K562 (cell line): Measurements from ENCODE around the gene SIM2. TPM values are rescaled to one million over a fixed set of nuclear protein-coding genes. Genes with fewer than 3 reads are reported as not detected.

Experiments used
- ATAC-seq: fragments of 200-7000 bp; cut with Tn5 transposase; 3 replicates; pipeline ENCODE4 v1.9.1; 2020; ENCODE audit warnings: moderate library complexity
- BruUV-seq: library from RNA; stranded (reverse); fragments of 400-500 nt; replicated peaks from 2 replicates; lab custom pipeline; 2021; lab: Mats Ljungman, UMichigan
- CTCF ChIA-PET: fragments of 300-600 bp; formaldehyde crosslinking; extraction: SDS; loops from one replicate; lab custom pipeline; 2021; ENCODE audit warnings: low intra/inter-chr PET ratio; lab: Yijun Ruan, JAX
- POLR2A ChIA-PET: fragments of 300-600, 350-650 bp; sonication (Branson Sonifier 250); formaldehyde crosslinking; extraction: SDS; loops from one replicate; lab custom pipeline; 2021; ENCODE audit warnings: antibody characterized with exemption, inconsistent platforms; lab: Yijun Ruan, JAX
- DNase-seq, 4 experiments: peaks; one replicate each; pipeline versions ENCODE4 v3.0.0 to v3.0.0-alpha.2; 2011 to 2018; ENCODE audit warnings: low spot score in 3 of 4, mixed read lengths in 3 of 4; ENCODE audit errors: extremely low read depth in 1 of 4
- FAIRE-seq: peaks from 2 replicates; lab custom pipeline; 2011; peaks lifted over from hg19 to GRCh38; lab: Jason Lieb, UNC
- H2AFZ ChIP-seq: 2 replicates; pipeline ENCODE4 v1.6.0; 2011; ENCODE audit warnings: low read depth, low read length, control low read depth, inconsistent platforms
- H3K27ac ChIP-seq: fragments of 200-600 bp; 3 replicates; pipeline ENCODE4 v1.8.0; 2011; ENCODE audit warnings: low read depth, mild to moderate bottlenecking, control low read depth, inconsistent platforms, low read length, moderate library complexity, mixed read lengths; ENCODE audit errors: extremely low read depth
- H3K27me3 ChIP-seq, 2 experiments: fragments of 300-600 bp in 1 of 2; 2 replicates in 1 of 2; 3 replicates in 1 of 2; pipeline versions ENCODE4 v1.6.0 to v1.8.0; 2011; ENCODE audit warnings: inconsistent platforms in 2 of 2, low read length in 2 of 2, mild to moderate bottlenecking in 1 of 2, mixed read lengths in 1 of 2, moderate library complexity in 1 of 2; ENCODE audit not compliant: control insufficient read depth in 2 of 2, insufficient read depth in 2 of 2
- H3K36me3 ChIP-seq: fragments of 300-600 bp; 3 replicates; pipeline ENCODE4 v1.8.0; 2011; ENCODE audit warnings: mild to moderate bottlenecking, low read length, inconsistent platforms; ENCODE audit not compliant: control insufficient read depth, insufficient read depth
- H3K4me1 ChIP-seq, 2 experiments: fragments of 200-600 bp in 1 of 2; replicated peaks in 1 of 2; 2 replicates in 1 of 2; 3 replicates in 1 of 2; pipeline versions ENCODE4 v1.5.1 to v1.8.0; 2011; ENCODE audit warnings: inconsistent platforms in 2 of 2, low read length in 2 of 2, mild to moderate bottlenecking in 1 of 2, mixed read lengths in 1 of 2, moderate library complexity in 1 of 2; ENCODE audit not compliant: control insufficient read depth in 2 of 2, insufficient read depth in 2 of 2
- H3K4me2 ChIP-seq: 2 replicates; pipeline ENCODE4 v1.6.1; 2011; ENCODE audit warnings: low read length, control low read depth, inconsistent platforms, mixed read lengths; ENCODE audit not compliant: insufficient read depth
- H3K4me3 ChIP-seq: fragments of 200-600 bp; sonication (generic), shearing (Covaris generic); 2 replicates; pipeline ENCODE4 v1.5.1; 2016; ENCODE audit warnings: control low read depth, inconsistent platforms
- H3K79me2 ChIP-seq: fragments of 200-600 bp; 3 replicates; pipeline ENCODE4 v1.8.0; 2011; ENCODE audit warnings: low read length, inconsistent platforms; ENCODE audit not compliant: control insufficient read depth, insufficient read depth
- H3K9ac ChIP-seq, 2 experiments: 2 replicates each; pipeline versions ENCODE4 v1.6.0 to v1.6.1; 2011; ENCODE audit warnings: low read depth in 2 of 2, low read length in 2 of 2, control low read depth in 1 of 2, inconsistent platforms in 1 of 2, mild to moderate bottlenecking in 1 of 2, mixed read lengths in 1 of 2; ENCODE audit not compliant: insufficient read depth in 1 of 2
- H3K9me1 ChIP-seq: one replicate; pipeline ENCODE4 v1.6.0; 2011; ENCODE audit warnings: inconsistent platforms, mild to moderate bottlenecking, low read length, moderate library complexity; ENCODE audit not compliant: control insufficient read depth, insufficient read depth
- H3K9me3 ChIP-seq: replicated peaks from 2 replicates; pipeline ENCODE4 v1.5.1; 2011; ENCODE audit warnings: low read depth, low read length, inconsistent platforms; ENCODE audit not compliant: control insufficient read depth, insufficient read depth
- H4K20me1 ChIP-seq: replicated peaks from 2 replicates; pipeline ENCODE4 v1.6.1; 2011; ENCODE audit warnings: low read length, inconsistent platforms, mixed read lengths; ENCODE audit not compliant: control insufficient read depth, insufficient read depth
- E2F8 ChIP-seq: fragments of 450-650 bp; IDR thresholded peaks from 2 replicates; pipeline ENCODE4 v1.7.1; 2018; ENCODE audit warnings: mild to moderate bottlenecking, low read depth; ENCODE audit not compliant: partially characterized antibody
- SNRNP70 ChIP-seq: fragments of 200-400 bp; formaldehyde crosslinking; optimal IDR thresholded peaks from 2 replicates; pipeline ENCODE3; 2017; ENCODE audit warnings: low read depth, low read length
- WGBS: fragments of 100-300 bp; shearing (Covaris generic); methylation state at CpG from one replicate; pipeline ENCODE4 v1.1.6; 2016; ENCODE audit warnings: low coverage, mixed read lengths; ENCODE audit not compliant: insufficient coverage; ENCODE audit errors: missing lambda C conversion rate; 5-methylcytosine and 5-hydroxymethylcytosine counted together
- in situ Hi-C: fragments of 300-500 bp; cut with MboI; formaldehyde crosslinking; loops from 4 replicates; pipeline ENCODE4 v1.15.0; 2018; ENCODE audit warnings: inconsistent platforms, mixed read lengths
- intact Hi-C: fragments of 100-400 bp; cut with micrococcal nuclease; formaldehyde crosslinking; loops from 2 replicates; pipeline ENCODE4 v1.14.2; 2022
- polyA plus RNA-seq, 8 experiments: library from polyadenylated mRNA; depleted of rRNA in 4 of 8; stranded (reverse) in 5 of 8; unstranded in 3 of 8; fragments of >200 nt; fragmentation: Nextera tagmentation in 2 of 8; fragmentation: Illumina TruSeq in 1 of 8; extraction: Ambion mirVana in 2 of 8; extraction: Trizol in 1 of 8; gene quantifications; 2 replicates each; pipeline versions ENCODE4 v1.2.1 to v1.2.3, GENCODE V29; 2011 to 2014; ENCODE audit warnings: inconsistent platforms in 1 of 8, missing spikeins in 1 of 8
- total RNA-seq, 7 experiments: library from RNA; depleted of rRNA in 6 of 7; stranded (reverse); fragments of >200 nt in 6 of 7; fragmentation: Illumina TruSeq in 2 of 7; extraction: Trizol in 2 of 7; gene quantifications; 2 replicates each; pipeline versions ENCODE4 v1.2.1 to v1.2.3, GENCODE V29; 2011 to 2021; ENCODE audit warnings: low replicate concordance in 1 of 7
- TF ChIP-seq, protein P1 (sequence below): fragments of 450-650 bp; formaldehyde crosslinking; IDR thresholded peaks from 2 replicates; pipeline ENCODE4 v1.4.0; 2020; ENCODE audit warnings: mild to moderate bottlenecking, mixed read lengths

The SIM2 gene
- total and polyA plus RNA-seq, 9 of the 15 experiments (the other 6 are each of a cell fraction or from before 2014, with no cell fraction given): 0.07 to 0.11 (median 0.08) TPM; not detected in 6

GRCh38 chr21:36728371-36729111 is 29.6 kb downstream of the SIM2 start (continued):
- no peak for TF ChIP-seq E2F8

GRCh38 chr21:36729310-36729970 is 30.5 kb downstream of the SIM2 start:
- CTCF ChIA-PET: no interaction called here
- Histone ChIP-seq H3K9me3 (no peaks in the 10 kb centered on the region), H3K9me1 (no peaks in the 10 kb centered on the region), H4K20me1 (0 out of 2 replicates have a peak, but pooled peaks cover 11% of the 10 kb centered on the region), H3K9ac (no peak overlapping the region), H2AFZ (no peak overlapping the region), H3K36me3 (no peaks in the 10 kb centered on the region), H3K27ac (no peak overlapping the region), H3K4me1 (peaks cover 0 to 3% of the 10 kb centered on the region in 2 experiments; a peak in 1 of 5 replicates), H3K4me2 (no peak overlapping the region), H3K79me2 (no peaks in the 10 kb centered on the region), H3K27me3 (peaks cover 68 to 81% of the 10 kb centered on the region in 2 experiments)
- ATAC-seq: no peak
- POLR2A ChIA-PET: interaction anchor here (0.6 to 2.3 kb wide), 3 partner anchors 10 to 24 kb away, joined by 3 to 4 read pairs (median 4); no protein-coding TSS in a partner anchor
- FAIRE-seq: no peak
- WGBS: under 1% methylated on average over 18 of the region's 18 CpGs
- in situ Hi-C loops: no loop called here
- intact Hi-C loops: no loop called here
- no peak for DNase-seq
- BruUV-seq: no TSS peak
- no peak for TF ChIP-seq SNRNP70
- TF ChIP-seq, protein P1, sequence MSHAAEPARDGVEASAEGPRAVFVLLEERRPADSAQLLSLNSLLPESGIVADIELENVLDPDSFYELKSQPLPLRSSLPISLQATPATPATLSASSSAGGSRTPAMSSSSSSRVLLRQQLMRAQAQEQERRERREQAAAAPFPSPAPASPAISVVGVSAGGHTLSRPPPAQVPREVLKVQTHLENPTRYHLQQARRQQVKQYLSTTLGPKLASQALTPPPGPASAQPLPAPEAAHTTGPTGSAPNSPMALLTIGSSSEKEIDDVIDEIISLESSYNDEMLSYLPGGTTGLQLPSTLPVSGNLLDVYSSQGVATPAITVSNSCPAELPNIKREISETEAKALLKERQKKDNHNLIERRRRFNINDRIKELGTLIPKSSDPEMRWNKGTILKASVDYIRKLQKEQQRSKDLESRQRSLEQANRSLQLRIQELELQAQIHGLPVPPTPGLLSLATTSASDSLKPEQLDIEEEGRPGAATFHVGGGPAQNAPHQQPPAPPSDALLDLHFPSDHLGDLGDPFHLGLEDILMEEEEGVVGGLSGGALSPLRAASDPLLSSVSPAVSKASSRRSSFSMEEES (CRISPR knock-in tag): no peak
- TF ChIP-seq, all 486 proteins: peak for 0
- no peak overlapping the region for H3K4me3 ChIP-seq
